GM04504 (cell line): ENCODE results near the gene ZBTB26.

Experiments used
- DNase-seq: peaks from one replicate; pipeline ENCODE4 v3.0.0-alpha.2; 2012; ENCODE audit warnings: low read depth

ZBTB26 gene, protein sequence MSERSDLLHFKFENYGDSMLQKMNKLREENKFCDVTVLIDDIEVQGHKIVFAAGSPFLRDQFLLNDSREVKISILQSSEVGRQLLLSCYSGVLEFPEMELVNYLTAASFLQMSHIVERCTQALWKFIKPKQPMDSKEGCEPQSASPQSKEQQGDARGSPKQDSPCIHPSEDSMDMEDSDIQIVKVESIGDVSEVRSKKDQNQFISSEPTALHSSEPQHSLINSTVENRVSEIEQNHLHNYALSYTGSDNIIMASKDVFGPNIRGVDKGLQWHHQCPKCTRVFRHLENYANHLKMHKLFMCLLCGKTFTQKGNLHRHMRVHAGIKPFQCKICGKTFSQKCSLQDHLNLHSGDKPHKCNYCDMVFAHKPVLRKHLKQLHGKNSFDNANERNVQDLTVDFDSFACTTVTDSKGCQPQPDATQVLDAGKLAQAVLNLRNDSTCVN

DNA sequence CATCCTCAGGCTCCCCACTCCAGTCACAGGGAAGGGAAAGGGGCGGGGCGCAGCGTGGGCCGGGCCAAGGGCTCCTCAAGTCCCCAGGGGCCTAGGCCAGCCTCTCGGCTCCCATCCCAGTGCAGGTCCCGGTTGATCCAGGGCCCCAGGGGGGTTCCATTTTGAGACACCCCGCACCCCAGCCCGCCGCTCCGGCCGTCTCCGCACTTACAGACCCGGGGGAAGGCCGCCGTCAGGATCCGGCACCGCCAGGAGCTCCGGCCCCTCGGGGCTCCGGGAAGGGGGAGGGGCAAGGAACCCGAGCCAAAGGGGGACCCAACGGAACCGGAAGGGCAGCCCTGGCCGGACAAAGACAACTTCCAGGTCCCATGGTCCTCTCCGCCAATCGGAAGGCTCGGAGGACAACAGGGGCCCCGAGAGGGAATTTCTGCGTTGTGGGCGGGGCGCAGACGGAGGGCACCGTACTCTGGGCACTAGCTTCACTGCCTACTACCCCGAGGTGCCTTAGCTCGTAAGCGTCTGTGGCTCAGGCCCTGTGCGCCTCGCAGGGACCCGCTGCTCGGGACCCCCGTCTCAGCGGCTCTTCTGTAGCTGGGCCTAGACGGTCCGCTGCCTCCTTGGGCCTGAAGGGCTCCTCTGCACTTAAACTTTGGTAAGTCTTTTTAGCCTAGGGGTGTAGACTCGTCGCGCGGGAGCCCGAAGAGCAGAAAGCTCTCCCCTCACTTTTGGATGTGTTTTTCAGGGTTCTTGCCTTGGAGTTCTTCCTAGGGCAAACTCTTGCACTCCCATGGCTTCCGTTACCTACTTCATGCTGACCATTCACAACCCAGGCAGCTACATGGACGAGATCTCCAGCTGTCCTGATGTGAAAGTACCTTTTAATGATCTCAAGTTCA lies at the start of gene ZBTB26:
Gene ZBTB26, minus strand, starts transcription at position 287 of the 896 bp plus-strand sequence. CDS start 11,578 bp downstream, outside the sequence.
- peak; percentile 88 for DNase-seq

DNA sequence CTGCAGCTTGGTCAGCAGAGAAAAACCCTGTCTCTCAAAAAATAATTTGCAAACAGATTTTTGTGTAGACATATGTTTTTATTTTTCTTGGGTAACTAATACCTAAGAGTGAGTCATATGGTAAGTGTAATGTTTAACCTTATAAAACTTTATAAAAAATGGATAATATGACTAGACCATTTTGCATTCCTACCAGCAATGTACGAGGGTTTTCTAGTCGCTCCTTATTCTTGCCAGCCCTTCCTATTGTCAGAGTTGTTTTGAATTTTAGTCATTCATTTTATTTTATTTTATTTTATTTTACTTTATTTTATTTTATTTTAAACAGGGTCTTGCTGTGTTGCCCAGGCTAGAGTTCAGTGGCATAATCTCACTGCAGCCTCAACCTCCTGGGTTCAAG lies 47.3 kb upstream of the ZBTB26 start:
- DNase-seq: no peak

DNA sequence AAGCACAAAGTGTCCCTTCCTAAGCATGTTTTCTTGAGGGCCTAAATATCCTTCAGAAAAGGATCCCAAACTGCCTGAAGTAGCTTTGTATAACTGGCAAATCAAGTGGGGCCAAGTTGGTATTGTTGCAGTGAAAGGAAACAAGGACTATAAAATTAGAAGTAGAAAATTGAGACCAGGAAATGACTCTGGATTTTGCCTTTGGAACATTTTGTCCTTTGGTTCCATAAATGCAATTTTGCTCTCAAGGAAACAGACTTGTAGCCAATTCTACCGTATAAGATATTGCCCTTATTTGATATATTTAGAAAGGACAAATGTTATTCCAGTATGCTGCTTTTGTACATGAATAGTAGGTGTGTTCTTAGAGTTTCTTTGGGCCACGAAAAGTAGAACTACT lies 43.9 kb upstream of the ZBTB26 start:
- no peak for DNase-seq

DNA sequence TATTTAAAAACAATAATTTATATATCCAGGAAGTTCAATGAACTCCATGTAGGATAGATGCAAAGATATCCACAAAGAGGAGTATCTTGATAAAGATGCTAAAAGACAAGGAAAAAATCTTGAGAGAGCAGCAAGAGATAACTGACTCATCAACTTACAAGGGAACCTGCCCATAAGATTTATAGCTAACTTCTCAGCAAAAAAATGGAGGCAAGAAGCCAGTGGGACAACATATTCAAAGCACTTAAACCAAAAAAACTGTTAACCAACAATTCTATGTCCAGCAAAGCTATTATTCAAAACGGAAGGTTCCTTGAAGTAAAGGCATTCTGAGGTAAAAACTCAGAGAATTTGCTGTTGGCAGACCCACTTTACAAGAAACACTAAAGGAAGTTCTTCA lies 29.8 kb upstream of the ZBTB26 start:
- no peak for DNase-seq

DNA sequence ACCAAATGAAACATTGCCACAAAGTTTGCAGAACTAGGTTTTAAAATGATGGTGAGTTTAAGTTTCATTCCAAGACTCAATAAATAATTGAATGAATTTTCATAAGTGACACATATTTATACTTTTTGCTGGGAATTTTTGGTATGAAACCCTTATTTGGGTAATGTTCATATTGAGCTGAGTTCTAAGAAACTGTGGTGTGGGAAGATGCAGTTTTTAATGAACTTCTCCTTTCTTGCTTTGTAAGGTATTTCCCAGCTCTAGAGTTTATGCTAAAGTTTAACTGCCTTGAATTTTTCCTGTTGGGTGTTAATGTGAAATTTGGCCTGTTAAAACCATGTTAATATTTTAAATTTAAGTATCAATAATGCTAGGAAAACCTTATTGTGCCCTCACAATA lies 24.6 kb upstream of the ZBTB26 start:
- DNase-seq: no peak

DNA sequence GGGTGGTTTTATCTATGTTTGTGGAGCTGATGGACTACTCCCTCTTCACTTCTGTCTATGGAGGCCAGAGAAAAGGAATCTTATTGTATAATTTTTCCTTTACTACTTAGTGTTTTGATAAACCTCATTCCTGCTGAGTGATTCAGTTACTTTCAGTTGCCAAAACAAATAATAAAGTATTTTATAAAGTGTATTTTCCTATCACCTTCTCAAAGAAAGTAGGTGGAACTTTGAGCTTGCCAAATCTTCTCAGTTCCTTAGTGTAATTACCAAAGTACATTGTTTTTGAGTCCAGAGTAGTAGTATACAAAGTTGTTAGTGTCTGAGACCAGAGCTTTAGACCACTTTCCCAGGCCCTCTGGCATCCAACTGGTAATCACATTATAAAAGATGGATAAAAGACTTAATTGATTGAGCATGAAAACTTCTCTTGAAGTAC lies 23.0 kb upstream of the ZBTB26 start:
- no peak for DNase-seq

DNA sequence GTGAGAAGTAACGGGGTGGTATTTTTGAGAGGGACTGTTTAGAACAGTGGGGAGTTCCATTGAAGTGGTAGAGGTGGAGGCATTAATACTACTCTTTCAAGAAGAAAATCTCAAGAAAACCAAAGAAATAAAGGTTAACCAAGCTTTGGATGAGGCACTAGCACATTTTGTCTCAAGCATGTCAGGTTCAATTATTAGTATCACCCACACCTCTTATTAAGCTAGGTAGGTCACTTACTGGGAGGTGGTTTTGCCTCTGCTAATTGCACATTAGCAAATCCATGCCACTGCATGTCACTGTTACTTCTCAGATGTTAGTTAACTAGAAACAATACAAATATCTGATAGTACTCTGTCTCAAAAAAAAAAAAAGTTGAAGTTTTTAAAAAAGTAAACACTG lies 19.7 kb upstream of the ZBTB26 start:
- DNase-seq: no peak

DNA sequence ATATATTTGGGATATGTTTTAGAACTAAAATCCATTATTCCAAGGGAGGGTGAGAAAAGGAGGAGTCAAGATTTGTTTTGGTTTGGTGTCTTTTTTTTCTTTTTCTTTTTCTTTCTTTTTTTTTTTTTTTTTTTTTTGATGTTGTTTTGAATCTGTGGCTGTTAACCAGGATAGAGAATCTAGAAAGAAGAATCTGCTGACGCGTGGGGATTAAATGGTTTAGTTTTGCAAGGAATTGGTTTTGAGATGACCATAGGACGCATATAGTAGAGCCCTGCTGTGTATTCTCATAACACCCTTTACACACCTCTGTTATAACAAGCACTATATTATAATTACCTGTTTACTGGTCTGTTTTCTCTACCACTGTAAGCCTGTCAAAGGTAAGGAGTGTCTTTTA lies 19.0 kb upstream of the ZBTB26 start:
- DNase-seq: no peak

DNA sequence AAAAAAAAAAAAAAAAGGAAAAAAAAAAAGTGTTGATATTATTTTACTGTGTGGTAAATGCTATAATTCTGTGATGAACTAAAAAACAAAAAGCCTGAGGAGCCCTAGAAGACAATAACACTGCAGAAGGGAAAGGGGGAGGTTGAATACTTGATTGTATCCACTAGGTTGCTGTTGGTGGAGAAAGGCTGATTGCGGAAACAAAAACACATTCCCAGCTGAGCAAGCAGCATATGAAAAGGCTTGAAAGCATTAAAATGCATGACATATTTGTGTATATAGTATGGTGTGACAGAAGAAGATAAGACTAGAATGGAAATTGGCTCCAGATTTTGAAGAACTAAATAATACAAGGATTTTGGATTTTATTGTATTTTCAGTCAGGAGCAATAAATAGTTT lies 18.4 kb upstream of the ZBTB26 start:
- DNase-seq: no peak

DNA sequence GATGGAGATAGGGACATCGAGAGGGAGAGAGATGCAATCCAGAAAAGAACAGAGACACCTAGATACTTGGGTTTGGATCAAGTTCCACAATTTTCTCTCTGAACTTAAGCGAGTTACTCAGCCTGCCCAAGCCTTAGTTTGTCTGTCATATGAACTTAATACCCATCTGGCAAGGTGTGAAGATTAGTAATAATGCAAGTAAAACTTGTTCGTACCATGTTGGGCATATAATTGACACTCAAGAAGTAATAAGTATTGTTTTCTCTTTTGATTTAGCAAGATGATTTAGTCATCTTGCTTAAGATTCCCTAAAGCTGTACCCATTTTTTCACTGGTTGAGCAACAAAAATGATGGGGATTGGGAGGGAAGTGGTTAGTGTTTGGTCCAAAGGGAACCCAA lies 17.0 kb upstream of the ZBTB26 start:
- DNase-seq: no peak

DNA sequence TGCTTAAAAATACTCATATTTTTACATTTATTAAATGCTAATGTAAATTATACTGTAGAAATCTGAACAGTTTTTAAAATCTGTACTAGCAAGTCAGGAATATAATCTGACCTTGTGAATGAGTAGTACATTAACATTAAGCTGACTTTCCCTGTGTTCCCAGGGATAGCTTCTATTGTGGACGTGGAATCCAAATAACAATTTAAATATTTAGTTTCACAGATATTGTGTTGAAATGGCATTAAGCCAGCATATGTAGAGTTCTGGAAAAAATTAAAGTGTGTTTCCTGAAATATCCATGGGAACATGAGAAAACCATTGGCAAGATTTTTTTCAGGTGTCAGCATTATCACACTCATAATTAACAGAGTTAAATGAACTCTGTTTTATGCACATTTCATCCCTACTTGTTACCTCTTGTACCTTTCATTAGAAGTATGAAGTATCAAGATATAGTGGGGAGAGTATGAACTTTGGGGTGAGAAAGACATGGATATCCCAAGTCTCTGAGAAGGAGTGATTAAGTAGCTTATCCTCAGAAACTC lies 15.2 kb upstream of the ZBTB26 start:
- DNase-seq: no peak

DNA sequence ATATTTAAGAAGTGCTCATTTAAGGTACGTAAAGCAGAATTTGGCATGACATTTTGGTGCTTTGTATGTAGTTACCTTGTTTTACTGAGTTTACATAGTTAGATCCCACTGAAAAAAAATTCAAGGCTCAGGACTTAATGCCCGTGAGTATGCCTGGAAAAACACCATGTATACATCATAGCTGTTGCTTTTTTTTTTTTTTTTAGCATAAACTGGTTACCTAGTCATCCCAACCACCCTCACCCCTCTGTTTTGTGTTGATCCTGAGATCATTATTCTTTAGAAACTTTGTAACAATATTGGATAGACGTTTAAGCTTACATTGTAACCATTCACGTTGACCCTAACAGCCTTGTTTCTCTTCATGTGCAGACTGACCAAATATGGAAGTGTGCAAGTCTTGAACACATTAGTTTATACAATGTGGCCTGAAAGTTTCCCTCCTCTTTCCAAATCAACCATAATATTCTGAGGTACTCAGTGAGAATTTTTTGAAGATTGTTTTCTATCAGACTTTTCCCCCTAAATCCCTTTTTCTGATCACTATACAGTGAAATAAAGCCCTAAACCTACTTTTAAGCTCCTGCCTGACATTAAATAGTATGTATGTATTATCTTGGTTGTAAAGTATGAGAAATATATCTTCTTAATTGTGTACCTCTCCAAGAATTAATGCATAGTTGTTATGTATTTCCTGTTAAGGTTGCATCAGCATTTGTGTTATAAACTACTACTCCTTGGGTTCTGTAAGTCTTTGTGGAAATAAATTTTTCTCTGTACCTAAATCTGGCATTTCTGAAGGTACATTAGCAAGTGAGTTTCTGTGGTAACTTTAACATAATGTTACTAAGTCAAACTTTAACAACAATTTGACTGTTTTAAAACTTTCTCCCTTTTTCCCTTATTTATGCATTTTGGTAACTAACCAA lies 13.9 kb upstream of the ZBTB26 start:
- DNase-seq: no peak

DNA sequence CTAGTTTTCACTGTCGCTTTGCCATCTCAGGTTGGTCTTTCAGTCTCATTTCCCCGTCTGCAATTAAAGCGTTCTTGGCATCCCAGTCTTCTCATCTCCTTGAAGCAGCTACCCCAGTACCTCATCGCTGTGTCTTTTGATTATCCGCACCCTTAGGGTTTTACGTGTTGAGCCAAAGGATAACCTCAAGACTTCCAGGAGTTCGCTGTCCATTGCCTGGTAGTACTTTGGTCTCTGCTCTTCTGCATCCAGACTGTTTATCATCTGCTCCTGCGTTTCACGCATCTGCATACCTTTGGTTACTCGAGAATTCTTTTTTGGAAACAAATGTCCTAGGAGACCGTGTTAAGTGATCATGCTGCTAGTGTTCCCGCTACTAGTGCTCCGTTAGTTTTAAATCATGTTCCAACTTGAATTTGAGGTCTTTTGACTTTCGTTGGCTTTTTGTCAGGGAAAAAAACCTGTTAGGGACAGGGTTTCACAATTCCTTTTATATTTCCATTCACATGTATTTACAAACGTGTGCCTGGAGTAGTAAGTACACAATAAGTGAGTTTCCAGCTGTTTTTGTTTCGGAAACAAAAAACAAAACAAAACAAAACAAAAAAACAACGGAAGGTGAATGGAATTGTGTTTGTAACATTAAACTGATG lies 10.4 kb upstream of the ZBTB26 start:
- peak; percentile 26 for DNase-seq

DNA sequence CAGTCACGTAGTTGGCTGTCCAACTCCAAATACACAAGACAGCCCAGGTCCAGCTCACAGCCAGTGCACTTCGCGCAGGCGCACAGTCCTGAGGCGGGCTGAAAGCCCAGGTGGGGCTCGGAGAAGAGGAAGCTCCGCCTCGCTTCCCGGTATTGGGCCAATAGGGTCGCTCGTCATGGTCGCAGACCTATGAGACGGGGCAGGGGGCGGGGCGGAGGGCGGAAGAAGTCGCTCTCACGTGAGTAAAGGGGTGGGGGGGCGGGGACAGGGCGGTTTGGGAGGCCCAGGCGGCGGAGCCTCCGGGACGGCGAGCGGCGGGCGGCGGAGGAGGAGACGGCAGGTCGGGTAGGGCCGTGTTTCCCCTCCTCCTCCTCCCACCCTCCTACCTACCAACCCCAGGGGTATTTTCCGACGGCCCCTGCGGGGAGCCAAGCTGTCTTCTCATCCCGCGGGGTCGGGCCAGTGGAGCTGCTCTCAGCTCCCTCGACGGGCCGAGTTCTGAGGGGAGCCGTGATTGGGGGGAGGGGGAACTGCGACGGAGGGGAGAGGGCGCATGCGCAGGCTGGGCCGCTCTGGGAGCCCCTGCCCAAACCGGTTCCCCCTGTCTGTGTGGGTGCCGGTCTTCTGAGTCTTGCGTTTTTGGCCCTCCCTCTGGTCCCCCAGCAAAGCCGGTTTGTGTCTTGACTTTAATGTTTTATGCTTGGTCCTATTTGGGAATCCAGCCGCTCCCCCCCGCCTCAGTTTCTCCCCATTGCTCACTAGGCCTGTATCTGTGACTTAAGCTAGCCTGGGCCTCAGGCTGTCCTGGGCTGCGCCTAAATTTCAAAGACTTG lies 9.7 kb upstream of the ZBTB26 start, which contains the start of gene RABGAP1:
Gene RABGAP1, plus strand, starts transcription at position 272 of the 833 bp plus-strand sequence. CDS start 16,040 bp downstream, outside the sequence.
- peak; percentile 97 for DNase-seq

DNA sequence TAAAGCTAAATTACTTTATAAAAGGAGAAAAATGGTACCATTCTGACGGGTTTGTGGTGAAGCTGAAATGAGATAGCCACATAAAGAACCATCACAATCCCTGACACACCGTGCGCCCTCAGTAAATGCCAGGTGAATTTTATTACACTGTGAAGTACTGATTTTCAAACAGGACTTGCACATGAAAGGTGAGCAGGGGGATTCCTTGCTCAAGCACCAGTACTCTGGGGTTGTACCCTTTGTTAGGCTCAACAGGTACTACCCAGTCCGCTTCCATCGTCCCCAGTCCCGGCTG lies 9.1 kb upstream of the ZBTB26 start:
- no peak for DNase-seq

DNA sequence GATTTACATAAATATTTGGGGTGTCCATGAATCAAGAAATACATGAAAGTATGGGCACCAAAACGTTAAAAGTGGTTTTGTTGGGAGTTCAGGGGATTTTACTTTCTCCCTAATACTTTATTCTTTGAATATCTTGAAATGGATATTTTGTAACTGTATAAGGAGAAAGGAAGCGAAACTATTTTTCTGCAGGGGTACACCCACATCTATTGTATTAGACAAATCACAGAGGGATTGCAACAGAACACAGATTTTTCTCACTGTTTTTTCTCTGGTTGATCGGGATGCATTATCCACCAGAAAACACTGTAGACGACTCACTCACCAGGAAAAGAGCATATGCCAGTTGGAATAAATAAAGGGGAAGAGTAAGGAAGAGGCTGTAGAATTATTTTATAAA lies 8.3 kb upstream of the ZBTB26 start:
- DNase-seq: no peak

DNA sequence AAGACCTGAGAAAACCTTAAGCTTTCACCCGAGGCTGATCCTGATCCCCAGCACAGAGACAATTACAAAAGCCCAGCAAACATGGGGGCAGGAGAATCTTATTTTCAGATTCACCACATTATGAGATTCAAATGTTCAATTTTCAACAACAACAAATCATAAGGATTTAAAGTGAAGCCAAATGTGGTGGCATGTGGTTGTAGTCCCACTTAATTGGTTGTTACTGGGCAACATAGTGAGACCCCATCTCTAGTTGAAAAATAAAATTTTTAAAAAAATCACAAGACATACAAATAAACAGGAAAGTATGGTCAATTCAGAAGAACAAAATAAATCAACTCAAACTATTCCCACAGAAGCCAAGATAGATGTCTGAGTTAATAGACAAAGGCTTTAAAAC lies 5.6 kb upstream of the ZBTB26 start:
- DNase-seq: no peak

DNA sequence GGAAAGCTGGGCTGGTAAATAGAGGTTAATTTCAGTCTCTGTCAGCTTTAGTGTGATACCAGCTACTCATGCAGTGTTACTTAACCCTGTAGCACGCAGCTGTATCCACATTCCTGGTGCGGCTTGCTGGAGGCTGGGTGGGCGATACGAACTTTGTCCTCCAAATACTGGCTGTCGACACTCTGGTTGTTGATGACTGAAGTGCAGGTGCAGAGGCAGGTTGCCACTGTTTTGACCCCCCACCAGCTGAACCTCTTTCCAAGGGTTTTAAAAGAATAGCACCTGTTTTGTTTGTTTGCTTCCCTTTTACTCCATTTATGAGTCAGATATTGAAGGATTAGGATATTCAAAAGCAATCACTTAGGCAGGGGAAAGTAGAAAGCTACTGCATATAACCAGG lies 5.2 kb upstream of the ZBTB26 start:
- no peak for DNase-seq

DNA sequence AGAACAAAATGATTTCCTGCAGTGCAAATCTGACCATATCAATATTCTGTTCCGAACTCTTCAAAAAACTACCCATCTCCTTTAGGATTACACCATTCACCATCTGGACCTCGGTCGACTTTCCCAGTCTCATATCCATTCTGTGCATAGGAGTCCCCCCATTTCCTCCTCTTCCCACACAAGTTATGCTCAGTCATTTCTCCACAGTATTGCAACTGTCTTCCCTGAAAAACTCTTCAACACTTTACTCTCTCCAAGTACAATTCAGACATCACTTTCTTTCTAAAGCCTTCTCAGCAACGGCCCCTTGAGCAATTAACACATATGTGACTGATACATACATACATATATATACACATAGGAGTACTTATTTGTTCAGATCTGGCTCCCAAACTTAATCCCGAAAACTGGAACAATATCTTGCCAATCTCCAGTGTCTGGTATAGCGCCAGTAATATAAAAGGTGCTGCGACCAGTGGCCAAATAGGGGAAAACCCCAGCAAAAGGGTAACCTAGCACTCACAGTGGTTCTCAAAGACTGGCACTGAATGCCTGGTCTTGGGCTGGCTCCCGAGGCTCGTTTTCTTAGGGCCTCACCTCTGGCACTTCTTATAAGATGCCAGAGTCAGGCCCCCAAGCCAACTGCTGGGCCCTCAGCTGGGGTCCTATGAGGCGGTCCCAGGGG lies 629 bp downstream of the ZBTB26 start:
- no peak for DNase-seq
